Sigmoid colon (tissue), 4 donors: Measurements from ENCODE around the gene KIF1A.

Experiments used
- CTCF ChIP-seq, 4 experiments: fragments of 450-650 bp in 3 of 4; fragments of 200-600 bp in 1 of 4; IDR thresholded peaks; one replicate each; pipeline ENCODE4 v1.5.1; 2016 to 2019; ENCODE audit warnings: antibody characterized with exemption in 4 of 4, mild to moderate bottlenecking in 3 of 4, moderate library complexity in 2 of 4
- POLR2AphosphoS5 ChIP-seq, 4 donors: sonication (generic); formaldehyde crosslinking; IDR thresholded peaks; one replicate each; pipeline ENCODE4 v1.6.1; 2017; ENCODE audit warnings: antibody characterized with exemption in 4 of 4

GRCh38 chr2:240848900-240849680, 29.1 kb upstream of the KIF1A start:
- TF ChIP-seq CTCF (IDR thresholded peaks at IDR 0.05) (no peak), POLR2AphosphoS5 (IDR thresholded peaks at IDR 0.05) (no peak)
